Right atrium auricular region (tissue), 2 donors: ENCODE results near the gene GCNT3. TPM values are rescaled to one million over a fixed set of nuclear protein-coding genes. Genes with fewer than 3 reads are reported as not detected.
A peak's percentile ranks its signal among the peaks of the same experiment; 100 is the strongest.

Source experiments
- DNase-seq: peaks from one replicate; pipeline ENCODE4 v3.0.0-alpha.2; 2019; ENCODE audit warnings: low spot score
- H3K27ac ChIP-seq, 2 donors: fragments of 200-600 bp; sonication (generic); 1 replicate in 1 of 2; 2 replicates in 1 of 2; pipeline ENCODE4 v1.5.1; 2016 to 2019
- H3K27me3 ChIP-seq, 2 donors: fragments of 200-600 bp; sonication (generic); one replicate each; pipeline versions ENCODE4 v1.5.1 to v1.6.0; 2017 to 2019
- H3K36me3 ChIP-seq: fragments of 200-600 bp; sonication (generic); one replicate; pipeline ENCODE4 v1.5.1; 2016
- H3K4me1 ChIP-seq, 2 donors: fragments of 200-600 bp; sonication (generic); one replicate each; pipeline versions ENCODE4 v1.5.1 to v1.6.0; 2017 to 2019
- H3K4me3 ChIP-seq, 2 donors: fragments of 200-600 bp; sonication (generic); 1 replicate in 1 of 2; 2 replicates in 1 of 2; pipeline ENCODE4 v1.5.1; 2017 to 2019; ENCODE audit warnings: mild to moderate bottlenecking in 1 of 2, moderate library complexity in 1 of 2
- H3K9me3 ChIP-seq, 2 donors: fragments of 200-600 bp; sonication (generic); one replicate each; pipeline ENCODE4 v1.5.1; 2019
- total RNA-seq, 2 donors: library from RNA; depleted of rRNA; stranded (reverse); fragments of >200 nt; gene quantifications; one replicate each; pipeline ENCODE4 v1.1.0, GENCODE V29; 2016
- TF ChIP-seq, protein P1 (sequence below), 2 donors: fragments of 200-600 bp; sonication (generic); IDR thresholded peaks; one replicate each; pipeline ENCODE4 v1.5.1; 2019; ENCODE audit warnings: antibody characterized with exemption in 2 of 2

The GCNT3 gene
- total RNA-seq, 2 donors from 2014 or later: not detected

DNA sequence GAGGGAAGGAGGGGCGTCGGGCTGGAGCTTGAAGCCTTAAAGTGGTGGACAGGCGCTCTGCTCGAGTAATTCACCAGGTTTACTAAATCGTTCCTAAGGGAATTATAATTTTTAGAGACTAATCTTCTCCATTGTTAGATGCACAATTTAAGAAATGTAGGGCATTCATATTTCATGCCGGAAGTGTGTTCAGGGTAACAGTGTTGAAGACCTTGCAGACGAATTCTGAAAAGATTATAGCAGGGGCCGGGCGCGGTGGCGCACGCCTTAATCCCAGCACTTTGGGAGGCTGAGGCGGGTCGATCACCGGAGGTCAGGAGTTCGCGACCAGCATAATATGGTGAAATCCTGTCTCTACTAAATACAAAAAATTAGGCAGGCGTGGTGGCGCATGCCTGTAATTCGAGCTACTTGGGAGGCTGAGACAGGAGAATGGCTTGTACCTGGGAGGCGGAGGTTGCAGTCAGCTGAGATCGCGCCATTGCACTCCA lies 46.1 kb downstream of the GCNT3 start:
- Histone ChIP-seq H3K9me3 (no peaks in the 10 kb centered on the region), H3K27me3 (no peaks in the 10 kb centered on the region), H3K36me3 (peaks cover 8% of the 10 kb centered on the region), H3K4me3 (peak overlapping the region; percentile 31 to 95), H3K27ac (peak overlapping the region; percentile 79 to 89), H3K4me1 (peaks cover 0 to 17% of the 10 kb centered on the region in 2 donors)
- TF ChIP-seq, protein P1, sequence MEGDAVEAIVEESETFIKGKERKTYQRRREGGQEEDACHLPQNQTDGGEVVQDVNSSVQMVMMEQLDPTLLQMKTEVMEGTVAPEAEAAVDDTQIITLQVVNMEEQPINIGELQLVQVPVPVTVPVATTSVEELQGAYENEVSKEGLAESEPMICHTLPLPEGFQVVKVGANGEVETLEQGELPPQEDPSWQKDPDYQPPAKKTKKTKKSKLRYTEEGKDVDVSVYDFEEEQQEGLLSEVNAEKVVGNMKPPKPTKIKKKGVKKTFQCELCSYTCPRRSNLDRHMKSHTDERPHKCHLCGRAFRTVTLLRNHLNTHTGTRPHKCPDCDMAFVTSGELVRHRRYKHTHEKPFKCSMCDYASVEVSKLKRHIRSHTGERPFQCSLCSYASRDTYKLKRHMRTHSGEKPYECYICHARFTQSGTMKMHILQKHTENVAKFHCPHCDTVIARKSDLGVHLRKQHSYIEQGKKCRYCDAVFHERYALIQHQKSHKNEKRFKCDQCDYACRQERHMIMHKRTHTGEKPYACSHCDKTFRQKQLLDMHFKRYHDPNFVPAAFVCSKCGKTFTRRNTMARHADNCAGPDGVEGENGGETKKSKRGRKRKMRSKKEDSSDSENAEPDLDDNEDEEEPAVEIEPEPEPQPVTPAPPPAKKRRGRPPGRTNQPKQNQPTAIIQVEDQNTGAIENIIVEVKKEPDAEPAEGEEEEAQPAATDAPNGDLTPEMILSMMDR (IDR thresholded peaks at IDR 0.05): no peak
- DNase-seq: no peak

DNA sequence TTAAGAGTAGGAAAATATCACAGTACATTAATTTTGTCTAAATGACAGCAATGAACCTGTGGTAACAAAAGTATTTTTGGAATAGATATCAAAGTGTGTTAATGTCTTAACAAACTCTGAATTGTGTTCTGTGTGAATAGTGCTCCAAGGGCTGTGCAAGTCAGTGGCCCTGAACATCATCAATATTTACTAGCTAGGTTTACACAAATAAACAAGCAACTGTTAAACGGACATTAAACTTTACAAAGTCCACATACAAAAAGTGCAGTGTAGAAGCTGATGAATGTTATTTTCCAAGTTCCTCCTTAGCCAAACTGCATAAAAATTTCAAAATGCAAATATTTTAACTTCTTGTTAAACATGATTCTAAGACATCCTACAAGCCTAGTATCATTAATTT lies 47.8 kb downstream of the GCNT3 start:
- TF ChIP-seq, protein P1 (IDR thresholded peaks at IDR 0.05): no peak
- DNase-seq: no peak
- H3K4me3 ChIP-seq: no peak overlapping the region
- peaks cover 0 to 17% of the 10 kb centered on the region in 2 donors for H3K4me1 ChIP-seq
- no peak overlapping the region for H3K27ac ChIP-seq
- H3K9me3 ChIP-seq: no peaks in the 10 kb centered on the region
- peaks cover 20% of the 10 kb centered on the region for H3K36me3 ChIP-seq
- H3K27me3 ChIP-seq: no peaks in the 10 kb centered on the region

DNA sequence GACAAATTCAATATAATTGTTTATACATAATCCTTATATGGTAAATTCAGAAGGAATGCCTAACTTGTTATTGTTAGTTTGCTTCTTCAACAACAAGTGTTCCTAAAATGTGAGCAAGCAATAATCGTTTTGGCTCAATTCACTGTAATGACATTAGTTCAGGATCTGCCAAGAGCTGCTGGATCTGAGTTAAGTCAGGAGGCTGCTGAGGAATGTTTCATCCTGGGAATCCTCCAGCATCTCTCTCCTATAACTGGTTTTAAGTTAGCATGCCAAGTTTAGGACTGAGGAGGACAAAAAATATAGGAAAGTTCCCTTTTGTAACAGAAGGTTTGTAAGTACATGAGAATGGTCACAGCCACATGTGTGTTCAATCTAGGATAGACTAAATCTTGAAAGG lies 50.7 kb downstream of the GCNT3 start:
- Histone ChIP-seq H3K9me3 (no peaks in the 10 kb centered on the region), H3K4me1 (peaks cover 0 to 3% of the 10 kb centered on the region in 2 donors), H3K4me3 (no peak overlapping the region), H3K27ac (no peak overlapping the region), H3K27me3 (no peaks in the 10 kb centered on the region), H3K36me3 (peaks cover 39% of the 10 kb centered on the region)
- no peak for DNase-seq
- TF ChIP-seq, protein P1 (IDR thresholded peaks at IDR 0.05): no peak

DNA sequence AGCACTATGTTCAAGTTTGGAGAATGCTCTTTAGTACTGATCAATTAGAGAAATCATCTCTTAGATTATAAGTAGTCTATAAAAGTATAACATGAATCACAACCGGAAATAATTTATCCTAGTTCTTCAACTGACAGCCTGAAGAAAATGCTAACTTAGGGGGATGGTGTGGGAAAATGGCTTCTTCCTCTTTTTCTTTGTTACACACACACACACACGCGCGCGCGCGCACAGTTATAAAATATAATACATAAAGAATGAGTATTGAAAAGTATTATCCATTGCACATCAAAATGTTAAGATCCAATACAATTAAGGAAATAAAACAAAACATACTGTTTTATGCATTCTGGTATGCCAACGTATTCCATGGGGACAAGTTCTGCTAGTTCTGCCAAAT lies 57.0 kb downstream of the GCNT3 start:
- no peaks in the 10 kb centered on the region for H3K9me3 ChIP-seq
- no peak overlapping the region for H3K4me3 ChIP-seq
- TF ChIP-seq, protein P1 (IDR thresholded peaks at IDR 0.05): no peak
- no peak overlapping the region for H3K27ac ChIP-seq
- DNase-seq: no peak
- peaks cover 75% of the 10 kb centered on the region for H3K36me3 ChIP-seq
- H3K27me3 ChIP-seq: no peaks in the 10 kb centered on the region
- no peaks in the 10 kb centered on the region for H3K4me1 ChIP-seq

Other genes starting within 250 kb of the GCNT3 start
- 10 to 100 TPM in 1 of 2 donors, 1 to 10 TPM in 1; 9.6 to 17.2 TPM for gene MYO1E, start 238.9 kb upstream of the GCNT3 start, total RNA-seq
- 1 to 10 TPM in 1 of 2 donors, under 1 TPM in 1; 0.98 to 2.0 TPM for gene FAM81A, start 173.6 kb upstream of the GCNT3 start, total RNA-seq
- gene GTF2A2, start 45.7 kb downstream of the GCNT3 start, total RNA-seq: 10 to 100 TPM; 35.9 to 74.8 TPM
- gene BNIP2, start 77.5 kb downstream of the GCNT3 start, total RNA-seq: 100 to 1,000 TPM in 1 of 2 donors, 10 to 100 TPM in 1; 93.7 to 148 TPM